ENCODE data around the gene IFI16. TPM values are rescaled to one million over a fixed set of nuclear protein-coding genes. Genes with fewer than 3 reads are reported as not detected.

Gene IFI16
- total RNA-seq, 1 experiment from 2014 or later: 139 TPM

DNA sequence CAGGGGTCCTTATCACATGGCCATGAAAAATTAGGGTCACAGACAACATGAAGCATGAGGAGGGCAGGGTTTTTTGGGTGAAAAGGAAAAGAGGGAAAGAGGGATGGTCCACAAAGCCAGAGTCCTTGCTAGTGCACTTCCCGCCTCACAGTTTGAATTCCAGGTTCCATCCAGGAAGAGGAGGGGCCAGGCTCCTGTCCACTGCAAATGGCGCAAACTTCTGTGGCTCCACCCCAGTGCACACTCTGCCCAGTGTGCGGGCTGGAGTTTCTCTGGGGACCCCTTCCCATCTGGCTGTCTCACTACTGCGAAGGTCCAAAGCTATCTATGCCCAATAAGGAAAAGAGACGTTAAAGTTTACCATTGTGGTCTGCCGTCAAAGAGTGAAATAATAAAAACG lies 49.0 kb downstream of the IFI16 start:
- TF ChIP-seq, protein P1, sequence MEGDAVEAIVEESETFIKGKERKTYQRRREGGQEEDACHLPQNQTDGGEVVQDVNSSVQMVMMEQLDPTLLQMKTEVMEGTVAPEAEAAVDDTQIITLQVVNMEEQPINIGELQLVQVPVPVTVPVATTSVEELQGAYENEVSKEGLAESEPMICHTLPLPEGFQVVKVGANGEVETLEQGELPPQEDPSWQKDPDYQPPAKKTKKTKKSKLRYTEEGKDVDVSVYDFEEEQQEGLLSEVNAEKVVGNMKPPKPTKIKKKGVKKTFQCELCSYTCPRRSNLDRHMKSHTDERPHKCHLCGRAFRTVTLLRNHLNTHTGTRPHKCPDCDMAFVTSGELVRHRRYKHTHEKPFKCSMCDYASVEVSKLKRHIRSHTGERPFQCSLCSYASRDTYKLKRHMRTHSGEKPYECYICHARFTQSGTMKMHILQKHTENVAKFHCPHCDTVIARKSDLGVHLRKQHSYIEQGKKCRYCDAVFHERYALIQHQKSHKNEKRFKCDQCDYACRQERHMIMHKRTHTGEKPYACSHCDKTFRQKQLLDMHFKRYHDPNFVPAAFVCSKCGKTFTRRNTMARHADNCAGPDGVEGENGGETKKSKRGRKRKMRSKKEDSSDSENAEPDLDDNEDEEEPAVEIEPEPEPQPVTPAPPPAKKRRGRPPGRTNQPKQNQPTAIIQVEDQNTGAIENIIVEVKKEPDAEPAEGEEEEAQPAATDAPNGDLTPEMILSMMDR (IDR thresholded peaks at IDR 0.05; ENCODE audit: unreplicated experiment): no peak
- Mint-ChIP-seq H3K27ac (ENCODE audit: low read depth, unreplicated experiment) (no peak overlapping the region), H3K4me3 (ENCODE audit: unreplicated experiment) (no peak overlapping the region), H3K4me1 (ENCODE audit: insufficient read depth, unreplicated experiment) (peaks cover 7% of the 10 kb centered on the region), H3K9me3 (ENCODE audit: unreplicated experiment) (no peaks in the 10 kb centered on the region), H3K27me3 (ENCODE audit: insufficient read depth, unreplicated experiment) (no peaks in the 10 kb centered on the region), H3K36me3 (ENCODE audit: insufficient read depth, unreplicated experiment) (peaks cover 40% of the 10 kb centered on the region)
- ChIA-PET CTCF (interaction anchor here (0.6 to 12.9 kb wide), 3 partner anchors 12 to 495 kb away, joined by 3 to 119 read pairs (median 3); no protein-coding TSS in a partner anchor), POLR2A (no interaction called here)
- intact Hi-C loops (cut with micrococcal nuclease): no loop called here
- no TSS peak for BruUV-seq (replicated peaks)
- no peak for DNase-seq (ENCODE audit: unreplicated experiment)

DNA sequence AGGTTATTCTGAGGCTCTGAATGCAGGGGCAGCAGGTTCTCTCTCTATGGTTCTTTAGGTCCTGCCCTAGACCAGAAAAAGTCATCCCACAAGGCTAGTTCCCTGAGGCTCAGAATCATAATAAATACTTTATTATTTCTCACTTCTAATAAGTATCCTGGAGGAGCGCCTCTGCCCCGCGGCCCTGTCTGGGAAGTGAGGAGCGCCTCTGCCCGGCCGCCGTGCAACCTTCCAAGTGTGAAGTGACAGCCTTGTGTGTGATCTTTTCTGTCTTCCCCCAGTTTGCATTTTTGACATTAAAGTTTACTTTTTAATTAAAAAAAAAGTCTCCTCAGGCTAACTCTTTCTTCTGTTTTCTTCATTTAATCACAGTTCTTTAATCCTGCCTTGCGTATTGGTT lies 55.4 kb downstream of the IFI16 start:
- H3K36me3 Mint-ChIP-seq (ENCODE audit: insufficient read depth, unreplicated experiment): no peaks in the 10 kb centered on the region
- TF ChIP-seq, protein P1 (IDR thresholded peaks at IDR 0.05; ENCODE audit: unreplicated experiment): no peak
- H3K4me1 Mint-ChIP-seq (ENCODE audit: insufficient read depth, unreplicated experiment): peaks cover 6% of the 10 kb centered on the region
- no peaks in the 10 kb centered on the region for H3K27me3 Mint-ChIP-seq (ENCODE audit: insufficient read depth, unreplicated experiment)
- POLR2A ChIA-PET: no interaction called here
- no peak overlapping the region for H3K4me3 Mint-ChIP-seq (ENCODE audit: unreplicated experiment)
- intact Hi-C loops (cut with micrococcal nuclease): no loop called here
- no peaks in the 10 kb centered on the region for H3K9me3 Mint-ChIP-seq (ENCODE audit: unreplicated experiment)
- DNase-seq (ENCODE audit: unreplicated experiment): no peak
- no peak overlapping the region for H3K27ac Mint-ChIP-seq (ENCODE audit: low read depth, unreplicated experiment)
- BruUV-seq (replicated peaks): no TSS peak
- CTCF ChIA-PET: interaction anchor here (0.6 to 2.0 kb wide), 5 partner anchors 10 to 181 kb away, joined by 3 to 7 read pairs (median 4); no protein-coding TSS in a partner anchor

DNA sequence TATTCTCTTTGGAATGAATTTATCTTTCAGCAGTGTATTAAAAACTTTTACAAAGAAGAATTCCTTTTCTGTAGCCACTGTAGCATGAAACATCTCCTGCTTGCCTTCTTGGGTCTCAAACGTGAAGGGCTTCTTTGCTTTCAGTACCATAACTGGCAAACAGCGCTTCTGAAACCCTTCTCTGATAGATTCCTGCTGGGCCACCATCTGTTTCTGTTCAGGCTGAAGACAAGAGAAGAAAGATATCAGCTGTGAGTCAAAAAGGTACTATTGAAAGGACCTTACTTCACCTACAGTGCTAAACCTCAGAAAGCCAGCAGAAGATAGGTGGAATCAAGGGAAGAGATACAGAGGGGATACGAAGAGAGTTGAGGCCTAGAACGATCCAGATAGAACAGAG lies 56.4 kb downstream of the IFI16 start:
- CTCF ChIA-PET: no interaction called here
- intact Hi-C loops (cut with micrococcal nuclease): no loop called here
- no peaks in the 10 kb centered on the region for H3K9me3 Mint-ChIP-seq (ENCODE audit: unreplicated experiment)
- BruUV-seq (replicated peaks): no TSS peak
- no peaks in the 10 kb centered on the region for H3K36me3 Mint-ChIP-seq (ENCODE audit: insufficient read depth, unreplicated experiment)
- no peak overlapping the region for H3K4me3 Mint-ChIP-seq (ENCODE audit: unreplicated experiment)
- POLR2A ChIA-PET: no interaction called here
- no peaks in the 10 kb centered on the region for H3K27me3 Mint-ChIP-seq (ENCODE audit: insufficient read depth, unreplicated experiment)
- H3K4me1 Mint-ChIP-seq (ENCODE audit: insufficient read depth, unreplicated experiment): peaks cover 6% of the 10 kb centered on the region
- no peak for DNase-seq (ENCODE audit: unreplicated experiment)
- no peak overlapping the region for H3K27ac Mint-ChIP-seq (ENCODE audit: low read depth, unreplicated experiment)
- TF ChIP-seq, protein P1 (IDR thresholded peaks at IDR 0.05; ENCODE audit: unreplicated experiment): no peak

DNA sequence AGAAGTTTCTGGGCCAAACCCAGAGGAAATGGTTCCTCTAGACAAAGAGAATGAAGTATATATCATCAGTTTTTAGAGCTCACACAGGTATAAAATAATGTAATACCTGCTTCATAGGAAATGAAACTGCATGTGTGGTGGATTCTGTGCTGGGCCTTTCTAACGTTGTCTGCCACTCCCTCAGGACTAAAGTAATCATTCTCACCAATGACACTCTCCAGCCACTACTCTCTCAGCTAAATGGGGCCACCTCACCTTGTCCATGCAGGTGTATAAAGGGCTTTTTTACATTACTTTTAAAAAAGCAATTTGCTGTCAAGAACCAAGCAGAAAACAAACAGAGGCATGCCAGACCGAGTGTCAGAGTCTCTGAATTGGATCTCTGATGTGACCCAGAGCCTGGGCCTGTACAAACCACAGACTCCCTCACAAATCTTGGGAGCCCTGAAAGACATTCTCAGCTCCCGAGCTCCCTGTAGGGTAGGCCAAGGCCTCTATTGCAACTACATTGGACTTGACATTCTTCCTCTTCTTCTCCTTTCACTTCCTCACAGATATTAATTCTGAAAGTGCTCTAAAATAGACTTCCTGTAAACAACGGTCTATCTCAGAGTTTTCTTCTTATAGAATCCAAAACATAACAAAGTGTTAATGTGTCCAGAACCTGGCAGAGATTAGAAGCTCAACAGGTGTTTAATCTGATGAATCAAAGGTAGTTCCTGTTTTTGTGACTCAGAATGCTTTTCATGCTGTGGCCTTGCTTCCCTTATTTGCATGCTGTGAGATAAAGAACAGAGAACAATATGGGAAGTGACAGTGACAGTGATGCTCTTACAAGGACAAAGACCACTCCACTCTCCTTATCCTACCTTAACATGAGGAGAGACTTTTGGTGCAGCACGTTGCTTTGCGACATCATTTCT lies 58.3 kb downstream of the IFI16 start:
- intact Hi-C loops (cut with micrococcal nuclease): no loop called here
- POLR2A ChIA-PET: interaction anchor here (0.7 to 1.3 kb wide), 4 partner anchors 11 to 266 kb away, joined by 3 to 4 read pairs (median 4); partner anchors contain the start of gene IFI16

More for the DNA sequence above, 58.3 kb downstream of the IFI16 start:
- H3K4me3 Mint-ChIP-seq (ENCODE audit: unreplicated experiment): no peak overlapping the region
- H3K36me3 Mint-ChIP-seq (ENCODE audit: insufficient read depth, unreplicated experiment): no peaks in the 10 kb centered on the region
- H3K27ac Mint-ChIP-seq (ENCODE audit: low read depth, unreplicated experiment): no peak overlapping the region
- no peaks in the 10 kb centered on the region for H3K27me3 Mint-ChIP-seq (ENCODE audit: insufficient read depth, unreplicated experiment)
- CTCF ChIA-PET: interaction anchor here (0.6 to 7.0 kb wide), 14 partner anchors 8 to 1102 kb away, joined by 3 to 119 read pairs (median 4); partner anchors contain the start of gene AIM2
- no peak for DNase-seq (ENCODE audit: unreplicated experiment)
- BruUV-seq (replicated peaks): no TSS peak
- TF ChIP-seq, protein P1 (IDR thresholded peaks at IDR 0.05; ENCODE audit: unreplicated experiment): no peak
- H3K9me3 Mint-ChIP-seq (ENCODE audit: unreplicated experiment): no peaks in the 10 kb centered on the region
- H3K4me1 Mint-ChIP-seq (ENCODE audit: insufficient read depth, unreplicated experiment): peaks cover 6% of the 10 kb centered on the region

All from MCF 10A (cell line).